RPMI7951 (cell line): ENCODE results near the gene ABCA10. TPM values are rescaled to one million over a fixed set of nuclear protein-coding genes. Genes with fewer than 3 reads are reported as not detected.
A peak's percentile ranks its signal among the peaks of the same experiment; 100 is the strongest.
"Not testable (repeated sequence)": the region's sequence is repeated elsewhere in the genome, so short reads cannot be mapped to it uniquely, and the experiment has no call there.

Experiments used
- DNase-seq: peaks from one replicate; pipeline ENCODE4 v3.0.0-alpha.2; 2012; ENCODE audit warnings: low read depth
- total RNA-seq: library from RNA; depleted of rRNA; stranded (reverse); fragments of >200 nt; shearing (Covaris generic); gene quantifications from 2 replicates; pipeline ENCODE4 v1.2.3, GENCODE V29; 2014

Gene ABCA10
- total RNA-seq, 1 experiment from 2014 or later: 0.12 TPM

- DNase-seq: no peak
Observed at GRCh38 chr17:69230939-69231338, 2.3 kb upstream of the ABCA10 start.

GRCh38 chr17:69228018-69228417 lies 606 bp downstream of the ABCA10 start:
- DNase-seq: no peak

DNA sequence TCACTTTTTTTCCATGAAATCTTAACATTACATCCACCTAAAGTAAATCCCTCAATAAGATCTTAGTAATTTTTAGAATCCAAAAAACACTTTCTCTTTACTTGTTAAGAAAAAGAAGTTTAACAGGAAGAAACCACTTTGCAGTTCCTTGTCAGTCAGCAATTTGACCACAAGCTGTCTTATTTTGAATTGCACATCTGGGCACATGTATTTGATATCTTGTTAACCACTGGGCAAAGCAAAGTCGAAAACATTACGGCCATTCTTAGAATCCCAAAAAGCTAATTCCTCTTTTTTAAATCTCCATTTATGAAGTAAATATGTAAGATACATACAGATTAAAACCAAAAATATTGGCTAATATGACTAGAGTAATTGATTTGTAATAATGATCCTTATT lies 1.1 kb downstream of the ABCA10 start:
- no peak for DNase-seq

DNA sequence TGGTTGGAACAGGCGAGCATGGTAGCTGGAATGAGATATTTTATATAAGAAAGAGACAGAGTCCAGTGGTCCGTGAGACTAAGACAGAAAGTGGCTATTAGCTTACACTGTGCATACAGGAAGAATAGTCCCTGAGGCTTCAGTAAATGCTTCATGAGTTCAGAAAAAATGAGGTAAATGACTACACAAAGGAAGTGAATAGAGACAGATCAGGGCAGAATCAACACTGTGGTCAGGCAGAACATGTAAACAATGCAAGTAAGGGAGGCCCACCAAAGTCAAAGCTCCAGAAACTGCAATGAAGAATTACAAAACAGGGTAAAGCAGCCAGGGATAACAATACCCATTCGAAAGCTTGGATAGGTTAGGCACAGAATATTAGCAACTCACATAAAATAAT lies 4.8 kb downstream of the ABCA10 start:
- DNase-seq: peak; percentile 35

- no peak for DNase-seq
Observed at GRCh38 chr17:69222707-69223258, 5.8 kb downstream of the ABCA10 start.

- no peak for DNase-seq
Observed at GRCh38 chr17:69220098-69220497, 8.5 kb downstream of the ABCA10 start.

- DNase-seq: no peak
Observed at GRCh38 chr17:69218986-69219385, 9.6 kb downstream of the ABCA10 start.

DNA sequence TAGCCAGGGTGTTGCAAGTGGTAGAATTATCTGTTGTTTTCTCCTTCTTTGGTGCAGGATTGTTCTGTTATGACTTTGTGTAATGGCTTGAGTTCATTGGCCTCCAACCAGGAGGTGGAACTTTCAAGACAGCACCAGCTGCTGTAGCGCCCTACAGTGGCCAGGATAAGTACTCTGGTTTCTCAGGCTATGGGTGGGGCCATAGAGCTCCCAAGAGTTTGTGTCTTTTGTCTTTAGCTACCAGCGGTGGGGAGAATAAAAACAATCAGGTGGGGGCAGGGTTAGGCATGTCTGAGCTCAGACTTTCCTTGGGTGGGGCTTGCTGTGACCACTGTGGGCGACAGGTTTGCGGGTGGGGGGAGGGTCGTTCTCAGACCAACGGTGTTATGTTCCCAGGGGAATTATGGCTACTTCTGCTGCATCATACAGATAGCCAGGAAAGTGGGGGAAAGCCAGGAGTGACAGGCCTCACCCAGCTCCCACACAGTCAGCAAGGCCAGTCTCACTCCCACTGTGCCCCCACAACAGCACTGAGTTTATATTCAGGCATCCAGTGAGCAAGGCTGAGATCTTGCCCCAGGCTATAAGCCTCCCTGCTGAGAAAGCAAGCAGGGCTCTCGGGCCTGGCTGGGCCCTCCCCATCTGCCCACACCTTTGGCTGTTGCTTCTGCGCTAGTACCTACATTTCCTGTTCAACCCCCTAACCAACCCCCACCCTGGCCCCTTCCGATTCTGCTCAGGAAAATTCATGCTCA lies 15.4 kb downstream of the ABCA10 start:
- no peak for DNase-seq

- no peak for DNase-seq
Observed at GRCh38 chr17:69208640-69209039, 20.0 kb downstream of the ABCA10 start.

GRCh38 chr17:69207151-69207550 lies 21.5 kb downstream of the ABCA10 start:
- DNase-seq: no peak

DNA sequence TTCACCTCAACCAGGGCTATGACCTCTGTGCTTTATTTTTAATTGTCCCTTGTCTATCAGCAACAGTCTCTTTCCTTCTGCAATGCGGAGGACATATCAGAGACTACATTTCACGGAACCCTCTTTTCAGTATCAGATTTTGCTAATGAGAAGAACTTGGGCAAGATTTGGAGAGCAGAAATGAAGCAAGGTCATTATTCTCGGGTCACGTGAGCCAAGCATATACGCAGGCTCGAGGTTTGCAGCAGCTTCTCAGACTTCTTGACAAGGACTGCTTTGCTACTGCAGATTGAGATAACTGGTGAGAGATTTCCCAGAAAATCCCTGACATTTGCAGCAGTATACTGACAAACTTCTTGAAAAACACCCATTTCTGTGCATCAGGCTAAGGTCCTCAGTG lies 30.4 kb downstream of the ABCA10 start:
- no peak for DNase-seq

DNA sequence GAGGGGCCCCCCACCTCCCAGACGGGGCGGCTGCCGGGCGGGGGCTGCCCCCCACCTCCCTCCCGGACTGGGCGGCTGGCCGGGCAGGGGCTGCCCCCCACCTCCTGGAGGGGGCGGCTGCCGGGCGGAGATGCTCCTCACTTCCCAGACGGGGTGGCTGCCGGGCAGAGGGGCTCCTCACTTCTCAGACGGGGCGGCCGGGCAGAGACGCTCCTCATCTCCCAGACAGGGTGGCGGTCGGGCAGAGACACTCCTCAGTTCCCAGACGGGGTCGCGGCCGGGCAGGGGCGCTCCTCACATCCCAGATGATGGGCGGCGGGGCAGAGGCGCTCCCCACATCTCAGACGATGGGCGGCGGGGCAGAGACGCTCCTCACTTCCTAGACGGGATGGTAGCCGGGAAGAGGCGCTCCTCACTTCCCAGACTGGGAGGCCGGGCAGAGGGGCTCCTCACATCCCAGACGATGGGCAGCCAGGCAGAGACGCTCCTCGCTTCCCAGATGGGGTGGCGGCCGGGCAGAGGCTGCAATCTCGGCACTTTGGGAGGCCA lies 32.4 kb downstream of the ABCA10 start:
- not testable (repeated sequence) for DNase-seq

DNA sequence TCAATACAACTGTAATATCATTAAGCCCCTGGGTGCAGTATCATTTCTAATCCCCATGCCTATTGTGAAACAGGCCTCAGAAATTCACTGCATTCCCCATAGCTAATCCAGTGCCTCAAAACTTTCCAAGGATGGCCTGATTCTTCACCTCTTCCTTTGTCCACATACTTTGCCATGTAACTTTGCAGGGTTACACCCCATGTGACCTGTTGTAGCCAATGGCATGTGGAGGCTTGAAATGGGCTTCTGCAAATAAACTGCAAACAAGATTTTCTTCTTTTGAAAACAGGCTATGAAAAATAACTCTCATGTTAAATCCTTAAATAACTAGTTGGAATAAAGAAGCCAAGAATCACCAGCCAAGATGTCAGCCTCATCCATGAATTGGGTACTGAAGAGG lies 35.9 kb downstream of the ABCA10 start:
- no peak for DNase-seq

DNA sequence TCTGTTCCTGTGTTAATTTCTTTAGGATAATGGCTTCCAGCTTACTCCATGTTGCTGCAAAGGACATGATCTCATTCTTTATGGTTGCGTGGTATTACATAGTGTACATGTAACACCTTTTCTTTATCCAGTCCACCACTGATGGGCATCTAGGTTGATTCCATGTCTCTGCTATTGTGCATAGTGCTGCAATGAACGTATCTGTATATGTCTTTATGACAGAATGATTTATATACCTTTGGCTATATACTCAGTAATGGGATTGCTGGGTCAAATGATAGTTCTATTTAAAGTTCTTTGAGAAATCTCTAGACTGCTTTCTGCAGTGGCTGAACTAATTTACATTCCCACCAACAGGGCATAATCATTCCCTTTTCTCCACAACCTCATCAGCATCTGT lies 39.8 kb downstream of the ABCA10 start:
- no peak for DNase-seq

DNA sequence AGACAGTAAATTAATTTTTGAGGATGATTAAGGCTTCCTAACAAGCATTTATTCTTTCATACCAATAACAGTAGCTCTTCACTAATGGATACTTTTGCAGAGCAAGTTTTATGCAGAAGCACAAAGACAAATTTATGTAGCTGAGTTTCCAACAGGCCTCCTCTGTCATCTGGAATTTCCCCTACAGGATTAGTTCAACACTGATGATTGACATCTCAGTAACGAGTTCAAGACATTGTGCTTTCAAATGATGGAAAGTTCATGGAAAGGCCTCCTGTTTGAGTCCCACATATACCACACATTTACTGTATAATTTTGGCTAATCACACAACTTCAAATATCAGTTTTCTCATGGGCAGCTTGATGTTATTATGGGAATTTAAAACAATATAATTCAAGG lies 40.6 kb downstream of the ABCA10 start:
- DNase-seq: no peak

- no peak for DNase-seq
Observed at GRCh38 chr17:69187294-69187693, 41.3 kb downstream of the ABCA10 start.

DNA sequence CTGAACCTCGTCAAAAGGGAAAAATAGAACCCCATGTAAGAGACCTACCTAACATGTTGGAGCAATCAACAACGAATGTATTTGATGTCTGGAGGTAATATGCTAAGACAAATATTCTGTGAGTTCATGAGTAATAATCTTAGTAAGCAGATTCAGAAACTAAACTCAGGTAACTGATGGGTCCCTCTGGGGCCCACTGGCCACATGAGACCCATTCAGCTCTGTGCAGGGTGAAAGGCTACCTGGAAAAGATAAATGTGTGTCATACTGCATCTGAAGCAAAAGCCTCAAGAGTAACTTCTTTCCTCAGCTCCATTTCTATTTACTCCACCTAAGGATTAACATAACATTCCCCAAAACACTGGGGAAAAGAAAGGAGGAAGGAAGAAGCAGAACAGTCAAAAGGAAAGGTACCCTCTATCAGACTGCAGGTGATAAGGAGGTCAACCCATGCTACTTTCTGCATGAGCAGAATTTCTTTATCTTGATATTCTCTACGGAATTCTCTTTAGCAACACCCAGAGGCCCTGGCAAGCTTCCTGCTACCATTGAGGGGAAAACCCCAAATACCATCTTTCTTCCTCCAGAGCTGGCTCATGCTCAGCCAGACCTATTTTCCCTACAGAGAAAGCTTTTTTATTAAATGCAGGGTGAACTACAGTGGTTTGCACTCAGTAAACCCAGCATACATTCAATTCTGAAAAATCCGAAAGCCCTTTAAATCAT lies 49.2 kb downstream of the ABCA10 start:
- DNase-seq: peak; percentile 59

DNA sequence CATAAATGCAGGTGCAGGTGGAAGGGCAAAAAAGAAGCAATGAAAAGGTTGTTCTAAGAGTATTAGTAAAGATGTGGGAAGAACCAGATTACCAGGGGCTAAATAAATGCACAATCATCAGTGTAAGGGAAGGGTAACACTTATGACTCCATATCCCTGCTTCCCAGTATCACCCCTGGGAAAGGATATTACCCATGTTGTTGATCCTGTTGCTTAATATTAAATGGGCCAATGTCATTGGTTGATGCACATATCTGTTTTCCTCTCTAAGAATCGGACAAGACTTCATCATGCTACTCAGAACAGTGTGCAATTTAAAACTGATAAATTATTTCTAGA lies 52.2 kb downstream of the ABCA10 start:
- DNase-seq: no peak

DNA sequence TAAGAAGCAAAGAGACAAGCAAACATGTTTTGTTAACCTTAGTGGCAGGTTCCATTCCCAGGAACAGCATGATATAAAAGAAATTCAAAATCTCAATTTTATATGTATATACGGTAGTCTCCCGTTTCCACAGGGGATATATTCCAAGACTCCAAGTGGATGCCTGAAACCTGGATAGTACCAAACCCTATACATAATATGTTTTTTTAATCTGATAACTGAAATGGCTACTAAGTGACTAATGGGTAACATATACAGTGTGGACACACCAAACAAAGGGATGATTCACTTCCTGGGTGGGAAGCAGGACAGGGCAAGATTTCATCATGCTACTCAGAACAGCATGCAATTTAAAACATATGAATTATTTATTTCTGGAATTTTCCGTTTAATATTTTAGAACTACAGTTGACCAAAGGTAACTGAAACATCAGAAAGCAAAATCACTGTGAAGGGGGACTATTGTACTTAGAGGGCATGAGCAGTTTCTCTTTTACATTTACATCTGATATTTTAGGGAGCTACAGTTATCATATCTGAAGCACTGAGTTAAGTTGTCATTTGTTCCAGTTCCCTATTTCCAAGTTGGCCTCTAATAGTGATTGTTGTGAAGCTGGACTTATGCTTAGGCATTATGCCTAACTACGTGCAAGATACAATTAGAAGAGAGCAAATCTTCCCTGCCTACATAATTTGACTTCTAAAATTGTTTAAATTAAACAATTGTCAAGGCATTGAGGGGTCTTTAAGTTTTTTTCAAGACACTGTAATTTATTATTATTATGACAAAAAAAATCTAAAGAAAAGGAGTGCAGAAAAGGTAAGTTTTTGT lies 52.8 kb downstream of the ABCA10 start:
- peak; percentile 79 for DNase-seq

DNA sequence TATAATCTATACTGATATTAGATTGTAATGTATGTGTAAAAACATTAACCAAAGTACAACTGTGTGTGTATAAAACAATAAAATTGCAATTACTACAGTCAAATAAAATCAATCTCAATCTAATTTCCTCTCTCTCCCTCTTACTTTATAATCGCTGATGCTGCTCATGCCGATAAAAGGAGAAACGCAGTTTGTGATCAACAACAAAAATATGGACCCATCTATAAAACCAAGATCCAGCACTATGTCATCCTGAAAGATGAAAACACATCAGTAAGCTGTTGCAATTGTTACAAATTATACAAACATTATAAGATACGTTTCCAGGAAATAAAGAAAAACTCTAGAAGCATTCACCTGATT lies 53.4 kb downstream of the ABCA10 start:
- no peak for DNase-seq

DNA sequence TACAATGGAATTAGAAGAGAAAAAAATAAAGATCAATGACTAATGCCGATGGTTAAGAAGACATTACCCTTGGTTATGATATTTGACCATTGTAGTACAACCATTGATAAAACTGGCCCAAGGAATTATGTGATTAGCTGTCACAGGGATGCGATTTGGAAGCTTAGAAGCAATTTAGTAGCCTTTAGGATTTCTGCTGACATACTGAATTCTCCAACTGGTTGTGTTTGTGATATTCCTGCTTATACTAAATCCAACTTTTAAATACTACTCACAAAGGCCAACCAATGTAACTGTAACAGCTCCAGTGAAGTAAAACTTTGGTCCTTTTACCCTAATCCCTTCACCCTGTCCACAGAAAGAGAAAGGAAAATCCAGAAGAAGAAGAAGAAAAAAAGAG lies 55.5 kb downstream of the ABCA10 start:
- DNase-seq: no peak

DNA sequence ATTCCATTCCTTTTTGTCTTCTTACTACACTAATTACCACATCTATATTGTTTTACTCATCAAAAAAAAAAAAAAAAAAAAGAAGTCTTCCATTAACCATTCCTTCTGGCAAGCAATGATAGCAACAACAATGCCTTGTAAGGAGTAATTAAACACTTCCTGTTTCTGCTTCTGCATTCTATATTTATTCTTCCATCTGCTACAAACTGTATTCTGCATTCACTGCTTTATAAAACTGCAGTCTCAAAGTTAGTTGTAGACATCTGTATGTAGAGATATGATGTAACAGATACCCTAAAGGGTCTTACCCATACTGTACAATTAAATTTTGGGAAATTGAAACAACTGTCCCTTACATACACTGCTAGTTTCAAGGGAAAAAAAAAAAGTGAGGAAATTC lies 58.2 kb downstream of the ABCA10 start:
- DNase-seq: no peak
